ENCODE data around the gene DENND5B.
"Not testable (repeated sequence)": the region's sequence is repeated elsewhere in the genome, so short reads cannot be mapped to it uniquely, and the experiment has no call there.

The DENND5B gene

GRCh38 chr12:31557707-31558106, 33.2 kb downstream of the DENND5B start:
- DNase-seq (ENCODE audit: low spot score), result no peak

- DNase-seq (ENCODE audit: low spot score), result not testable (repeated sequence)
Measured at GRCh38 chr12:31555466-31555865, 35.5 kb downstream of the DENND5B start.

DNA sequence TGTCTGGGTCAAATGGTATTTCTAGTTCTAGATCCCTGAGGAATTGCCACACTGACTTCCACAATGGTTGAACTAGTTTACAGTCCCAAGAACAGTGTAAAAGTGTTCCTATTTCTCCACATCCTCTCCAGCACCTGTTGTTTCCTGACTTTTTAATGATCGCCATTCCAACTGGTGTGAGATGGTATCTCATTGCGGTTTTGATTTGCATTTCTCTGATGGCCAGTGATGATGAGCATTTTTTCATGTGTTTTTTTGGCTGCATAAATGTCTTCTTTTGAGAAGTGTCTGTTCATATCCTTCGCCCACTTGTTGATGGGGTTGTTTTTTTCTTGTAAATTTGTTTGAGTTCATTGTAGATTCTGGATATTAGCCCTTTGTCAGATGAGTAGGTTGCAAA, 40.3 kb downstream of the DENND5B start:
- DNase-seq (ENCODE audit: low spot score), result not testable (repeated sequence)

- DNase-seq (ENCODE audit: low spot score), result no peak
Measured at GRCh38 chr12:31536672-31537071, 54.3 kb downstream of the DENND5B start.

DNA sequence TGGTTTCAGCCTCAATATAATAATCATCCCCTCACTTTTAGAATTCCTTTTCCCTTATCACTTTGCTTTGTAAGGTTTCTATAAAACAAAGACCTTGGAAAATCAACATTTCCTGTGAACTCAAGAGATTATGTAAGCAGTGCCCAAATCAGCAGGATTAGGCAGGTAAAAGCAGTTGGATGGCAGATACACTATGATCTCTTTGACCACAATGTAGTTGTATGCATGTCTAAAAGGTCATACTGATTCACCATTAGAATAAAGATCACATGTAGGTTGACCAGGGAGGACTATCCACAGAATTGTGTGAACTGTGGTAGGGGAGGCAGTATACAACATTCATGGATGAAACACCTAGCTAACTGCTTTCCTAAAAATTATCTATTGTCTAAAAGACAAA, 57.5 kb downstream of the DENND5B start:
- DNase-seq (ENCODE audit: low spot score), result no peak

- DNase-seq (ENCODE audit: low spot score), result no peak
Measured at GRCh38 chr12:31531893-31532292, 59.0 kb downstream of the DENND5B start.

- DNase-seq (ENCODE audit: low spot score), result no peak
Measured at GRCh38 chr12:31528095-31528494, 62.8 kb downstream of the DENND5B start.

DNA sequence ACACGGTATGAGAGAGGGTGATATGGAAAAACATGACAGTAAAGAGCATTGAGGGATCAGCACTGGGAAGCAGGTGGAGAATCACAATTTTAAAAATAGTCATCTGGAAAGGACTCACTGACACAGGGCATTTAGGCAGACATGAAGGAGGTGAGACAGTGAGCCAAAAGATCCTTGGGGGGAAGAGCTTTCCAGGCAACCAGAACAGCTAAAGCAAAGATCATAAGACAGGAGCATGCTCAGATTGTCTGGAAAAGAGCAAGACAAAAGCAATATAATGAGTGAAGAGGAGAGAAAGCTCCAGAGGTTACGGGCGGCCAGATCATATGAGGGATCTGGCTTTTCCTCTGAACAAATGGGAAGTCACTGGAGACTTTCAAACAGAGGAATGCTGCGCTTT, 63.9 kb downstream of the DENND5B start:
- no peak for DNase-seq (ENCODE audit: low spot score)

- DNase-seq (ENCODE audit: low spot score), result no peak
Measured at GRCh38 chr12:31526158-31526546, 64.8 kb downstream of the DENND5B start.

DNA sequence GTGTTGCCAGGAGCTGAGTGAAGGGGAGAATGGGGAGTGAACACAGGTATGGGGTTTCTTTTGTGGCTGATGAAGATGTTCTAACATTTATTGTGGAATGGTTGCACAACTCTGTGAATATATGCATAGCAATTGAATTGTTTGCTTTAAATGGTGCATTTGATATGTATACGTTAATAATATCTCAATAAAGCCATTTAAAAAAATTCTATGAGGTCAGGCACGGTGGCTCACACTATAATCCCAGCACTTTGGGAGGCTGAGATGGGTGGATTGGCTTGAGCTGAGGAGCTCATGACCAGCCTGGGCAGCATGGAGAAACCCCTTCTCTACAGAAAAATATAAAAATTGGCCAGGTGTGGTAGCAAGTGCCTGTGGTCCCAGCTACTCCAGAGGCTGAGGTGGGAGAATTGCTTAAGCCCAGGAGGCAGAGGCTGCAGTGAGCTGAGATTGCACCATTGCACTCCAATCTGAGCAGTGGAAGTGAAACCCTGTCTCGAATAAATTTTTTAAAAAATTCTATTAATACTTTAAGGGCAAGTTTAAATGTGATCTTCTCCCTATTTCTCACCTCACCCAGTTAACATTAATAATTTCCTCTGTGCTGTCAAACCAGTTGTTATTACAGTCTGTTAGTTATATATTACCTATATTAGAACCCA, 65.3 kb downstream of the DENND5B start:
- DNase-seq (ENCODE audit: low spot score), result no peak

DNA sequence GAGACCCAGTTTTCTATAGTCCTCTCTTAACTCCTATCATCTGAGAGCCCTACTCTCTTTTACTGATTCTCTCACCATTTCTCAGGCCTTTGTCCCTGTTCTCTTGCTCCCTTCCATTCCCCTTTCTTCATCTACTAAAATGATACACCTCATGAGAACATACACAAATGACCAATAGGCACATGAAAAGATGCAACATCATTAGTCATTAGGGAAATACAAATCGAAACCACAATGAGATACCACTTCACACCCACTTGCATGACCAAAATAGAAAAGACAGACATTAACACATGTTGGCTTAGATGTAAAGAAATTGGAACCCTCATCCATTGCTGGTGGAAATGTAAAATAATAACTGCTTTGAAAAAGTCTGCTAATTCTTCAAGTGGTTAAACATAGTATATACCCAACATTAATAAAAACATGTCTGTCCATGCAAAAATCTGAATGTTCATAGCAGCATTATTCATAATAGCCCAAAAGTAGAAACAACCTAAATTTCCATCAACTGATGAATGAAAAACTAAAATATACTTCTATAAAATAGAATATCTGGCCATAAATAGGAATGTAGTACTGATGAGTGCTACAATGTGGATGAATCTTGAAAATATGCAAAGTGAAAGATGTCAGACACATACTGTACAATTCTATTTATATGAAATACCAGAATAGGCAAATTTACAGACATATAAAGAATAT, 66.0 kb downstream of the DENND5B start:
- DNase-seq (ENCODE audit: low spot score), result no peak

- DNase-seq (ENCODE audit: low spot score), result no peak
Measured at GRCh38 chr12:31523306-31523705, 67.6 kb downstream of the DENND5B start.

- DNase-seq (ENCODE audit: low spot score), result no peak
Measured at GRCh38 chr12:31522607-31523006, 68.3 kb downstream of the DENND5B start.

DNA sequence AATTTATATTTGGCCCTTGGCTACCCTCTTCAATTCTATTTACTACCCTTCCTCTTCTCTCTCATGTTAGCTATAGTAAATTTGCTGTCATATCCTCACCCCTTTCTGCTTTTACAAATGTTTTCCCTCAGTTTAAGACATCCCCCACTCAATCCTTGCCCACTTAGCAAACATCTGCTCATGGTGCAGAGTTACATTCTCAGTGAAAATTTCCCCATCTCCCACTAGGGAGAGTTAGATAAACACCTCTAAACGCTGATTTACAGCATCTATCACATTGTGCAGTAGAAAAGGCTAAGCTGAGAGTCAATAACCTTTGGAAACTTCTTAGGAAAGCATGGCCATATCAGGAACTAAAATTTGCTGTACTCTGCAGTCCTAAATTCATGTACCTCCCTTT, 69.0 kb downstream of the DENND5B start:
- no peak for DNase-seq (ENCODE audit: low spot score)

GRCh38 chr12:31519511-31519910, 71.4 kb downstream of the DENND5B start:
- no peak for DNase-seq (ENCODE audit: low spot score)

GRCh38 chr12:31518680-31519227, 72.2 kb downstream of the DENND5B start:
- DNase-seq (ENCODE audit: low spot score), result peak; percentile 93

GRCh38 chr12:31517994-31518393, 72.9 kb downstream of the DENND5B start:
- no peak for DNase-seq (ENCODE audit: low spot score)

DNA sequence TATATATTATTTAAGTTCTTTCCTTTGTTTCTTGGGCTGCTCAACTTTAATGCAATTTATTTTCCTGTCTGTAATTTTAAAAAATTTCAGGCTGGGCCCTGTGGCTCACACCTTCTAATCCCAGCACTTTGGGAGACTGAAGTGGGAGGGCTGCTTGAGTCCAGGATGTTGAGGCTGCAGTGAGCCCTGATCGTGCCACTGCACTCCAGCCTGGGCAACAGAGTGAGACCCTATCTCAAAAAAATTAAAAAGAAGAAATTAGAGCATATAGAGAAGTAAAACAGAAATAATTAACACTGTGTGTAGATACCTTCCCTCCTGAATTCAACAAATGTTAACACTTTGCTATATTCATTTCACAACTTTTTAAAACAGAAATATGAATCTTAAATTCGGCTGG, 74.2 kb downstream of the DENND5B start:
- DNase-seq (ENCODE audit: low spot score), result no peak

- DNase-seq (ENCODE audit: low spot score), result no peak
Measured at GRCh38 chr12:31514912-31515311, 76.0 kb downstream of the DENND5B start.

- DNase-seq (ENCODE audit: low spot score), result no peak
Measured at GRCh38 chr12:31510034-31510433, 80.9 kb downstream of the DENND5B start.

- DNase-seq (ENCODE audit: low spot score), result no peak
Measured at GRCh38 chr12:31508436-31509150, 82.3 kb downstream of the DENND5B start.

DNA sequence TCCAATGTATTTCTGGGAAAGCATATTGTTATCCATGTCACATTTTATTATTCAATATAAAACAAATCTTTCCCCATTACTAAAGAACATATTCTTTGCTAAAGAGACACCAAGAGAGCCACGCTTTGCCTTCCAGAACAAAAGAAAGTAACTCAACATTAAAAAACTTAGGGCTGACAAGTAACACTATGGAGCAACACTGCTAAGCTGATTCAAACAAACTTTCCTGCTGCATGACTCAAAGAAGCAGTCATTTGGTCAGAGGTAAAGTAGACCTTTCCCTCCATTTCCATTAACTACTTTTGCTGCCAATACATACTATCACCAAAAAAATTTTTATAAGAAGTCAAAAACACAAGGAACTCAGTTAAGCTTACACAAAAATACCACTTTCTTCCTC, 83.0 kb downstream of the DENND5B start:
- peak; percentile 14 for DNase-seq (ENCODE audit: low spot score)
